Adrenal gland (tissue), 5 donors: Measurements from ENCODE around the gene ADPRHL1.

Experiments
- POLR2A ChIP-seq, 2 donors: fragments of 450-650 bp; IDR thresholded peaks; one replicate each; pipeline ENCODE4 v1.6.1; 2017; ENCODE audit warnings: antibody characterized with exemption in 2 of 2, mild to moderate bottlenecking in 2 of 2, moderate library complexity in 1 of 2
- TF ChIP-seq, protein P1 (sequence below), 6 experiments: fragments of 450-650 bp in 4 of 6; fragments of 200-600 bp in 2 of 6; sonication (generic) in 1 of 6; IDR thresholded peaks; 1 replicate in 5 of 6; 2 replicates in 1 of 6; pipeline versions ENCODE4 v1.5.1 to v1.8.0; 2016 to 2021; ENCODE audit warnings: antibody characterized with exemption in 6 of 6, mild to moderate bottlenecking in 2 of 6, moderate library complexity in 1 of 6
- donor health status: DM: no; HTN: no; CAD: no.

DNA sequence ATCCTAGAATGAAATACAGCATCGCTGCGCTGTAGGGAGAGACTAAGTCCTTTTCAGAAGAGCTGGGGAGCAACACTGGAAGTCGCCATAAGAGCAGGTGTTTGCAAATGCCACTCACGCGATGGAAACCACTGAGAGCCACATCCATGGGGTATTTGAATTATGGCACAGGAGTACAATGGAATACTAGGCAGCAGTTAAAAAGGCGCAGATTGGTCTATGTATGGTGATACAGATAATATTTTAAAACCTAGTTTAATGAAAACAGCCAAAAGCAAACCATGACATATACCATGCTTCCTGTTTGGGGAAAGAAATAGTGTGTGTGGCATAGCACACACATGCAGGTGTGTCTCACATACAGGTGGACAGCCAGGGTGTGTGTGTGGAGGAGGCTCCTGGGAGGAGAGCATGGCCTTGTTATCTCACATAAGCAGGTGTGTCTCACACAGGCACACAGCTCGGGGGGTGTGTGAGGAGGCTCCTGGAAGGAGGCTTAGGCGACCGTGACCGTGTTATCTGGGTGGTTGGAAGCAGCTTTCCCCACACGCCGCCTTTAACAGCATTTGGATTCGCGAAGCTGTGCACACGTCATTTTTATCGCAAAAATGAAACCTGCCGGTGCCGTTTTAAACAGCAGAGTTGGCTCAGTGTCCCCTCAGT, 33.6 kb downstream of the ADPRHL1 start:
- TF ChIP-seq, protein P1, sequence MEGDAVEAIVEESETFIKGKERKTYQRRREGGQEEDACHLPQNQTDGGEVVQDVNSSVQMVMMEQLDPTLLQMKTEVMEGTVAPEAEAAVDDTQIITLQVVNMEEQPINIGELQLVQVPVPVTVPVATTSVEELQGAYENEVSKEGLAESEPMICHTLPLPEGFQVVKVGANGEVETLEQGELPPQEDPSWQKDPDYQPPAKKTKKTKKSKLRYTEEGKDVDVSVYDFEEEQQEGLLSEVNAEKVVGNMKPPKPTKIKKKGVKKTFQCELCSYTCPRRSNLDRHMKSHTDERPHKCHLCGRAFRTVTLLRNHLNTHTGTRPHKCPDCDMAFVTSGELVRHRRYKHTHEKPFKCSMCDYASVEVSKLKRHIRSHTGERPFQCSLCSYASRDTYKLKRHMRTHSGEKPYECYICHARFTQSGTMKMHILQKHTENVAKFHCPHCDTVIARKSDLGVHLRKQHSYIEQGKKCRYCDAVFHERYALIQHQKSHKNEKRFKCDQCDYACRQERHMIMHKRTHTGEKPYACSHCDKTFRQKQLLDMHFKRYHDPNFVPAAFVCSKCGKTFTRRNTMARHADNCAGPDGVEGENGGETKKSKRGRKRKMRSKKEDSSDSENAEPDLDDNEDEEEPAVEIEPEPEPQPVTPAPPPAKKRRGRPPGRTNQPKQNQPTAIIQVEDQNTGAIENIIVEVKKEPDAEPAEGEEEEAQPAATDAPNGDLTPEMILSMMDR (IDR thresholded peaks at IDR 0.05) = no peak
- no peak for TF ChIP-seq POLR2A (IDR thresholded peaks at IDR 0.05)
